ENCODE data around the gene AGT. TPM values are rescaled to one million over a fixed set of nuclear protein-coding genes. Genes with fewer than 3 reads are reported as not detected.

The AGT gene
- total RNA-seq, 1 experiment from 2014 or later = 41.9 TPM

- no peak for DNase-seq
- H3K4me3 ChIP-seq (ENCODE audit: low read depth, low read length) = no peak overlapping the region
- intact Hi-C loops (cut with micrococcal nuclease; ENCODE audit: unreplicated experiment) = no loop called here
- ChIA-PET CTCF (no interaction called here), POLR2A (interaction anchor here (0.9 kb wide), 1 partner anchor 84 kb away, joined by 5 read pairs; no protein-coding TSS in a partner anchor)
- Mint-ChIP-seq H3K9me3 (ENCODE audit: unreplicated experiment) (peaks cover 9% of the 10 kb centered on the region), H3K27me3 (ENCODE audit: insufficient read depth, unreplicated experiment) (no peaks in the 10 kb centered on the region), H3K4me3 (ENCODE audit: unreplicated experiment) (no peak overlapping the region), H3K36me3 (ENCODE audit: insufficient read depth, unreplicated experiment) (no peaks in the 10 kb centered on the region), H3K27ac (ENCODE audit: unreplicated experiment) (peak overlapping the region; percentile 93), H3K4me1 (ENCODE audit: low read depth, unreplicated experiment) (peaks cover 43% of the 10 kb centered on the region)
- H3K4me1 ChIP-seq = peaks cover 59% of the 10 kb centered on the region
- H3K9me3 ChIP-seq = 0 out of 2 replicates have a peak, but pooled peaks cover 3% of the 10 kb centered on the region
- no peaks in the 10 kb centered on the region for H3K36me3 ChIP-seq (ENCODE audit: control insufficient read depth, insufficient read depth, low read length)
- TF ChIP-seq CTCF (IDR thresholded peaks at IDR 0.05; ENCODE audit: insufficient read depth in 1 of 2, low read depth in 1 of 2, low read length in 1 of 2, severe bottlenecking in 1 of 2, unreplicated experiment in 1 of 2) = no peak
- H3K27me3 ChIP-seq (replicated peaks; ENCODE audit: control insufficient read depth, insufficient read depth, low read length) = no peaks in the 10 kb centered on the region
- no TSS peak for BruUV-seq (replicated peaks)
These were observed 36.7 kb upstream of the AGT start for GRCh38 chr1:230750576-230750975.

- no peak for TF ChIP-seq CTCF (IDR thresholded peaks at IDR 0.05; ENCODE audit: insufficient read depth in 1 of 2, low read depth in 1 of 2, low read length in 1 of 2, severe bottlenecking in 1 of 2, unreplicated experiment in 1 of 2)
- Mint-ChIP-seq H3K36me3 (ENCODE audit: insufficient read depth, unreplicated experiment) (no peaks in the 10 kb centered on the region), H3K4me1 (ENCODE audit: low read depth, unreplicated experiment) (peaks cover 48% of the 10 kb centered on the region), H3K27ac (ENCODE audit: unreplicated experiment) (peak overlapping the region; percentile 93), H3K4me3 (ENCODE audit: unreplicated experiment) (no peak overlapping the region), H3K27me3 (ENCODE audit: insufficient read depth, unreplicated experiment) (no peaks in the 10 kb centered on the region), H3K9me3 (ENCODE audit: unreplicated experiment) (peaks cover 9% of the 10 kb centered on the region)
- no peak overlapping the region for H3K4me3 ChIP-seq (ENCODE audit: low read depth, low read length)
- H3K4me1 ChIP-seq = peaks cover 68% of the 10 kb centered on the region
- no peaks in the 10 kb centered on the region for H3K27me3 ChIP-seq (replicated peaks; ENCODE audit: control insufficient read depth, insufficient read depth, low read length)
- no peaks in the 10 kb centered on the region for H3K36me3 ChIP-seq (ENCODE audit: control insufficient read depth, insufficient read depth, low read length)
- POLR2A ChIA-PET = no interaction called here
- 0 out of 2 replicates have a peak, but pooled peaks cover 3% of the 10 kb centered on the region for H3K9me3 ChIP-seq
- intact Hi-C loops (cut with micrococcal nuclease; ENCODE audit: unreplicated experiment) = no loop called here
- BruUV-seq (replicated peaks) = no TSS peak
- no peak for DNase-seq
- CTCF ChIA-PET = no interaction called here
These were observed 35.7 kb upstream of the AGT start for GRCh38 chr1:230749635-230750034.

GRCh38 chr1:230749150-230749549 lies 35.2 kb upstream of the AGT start:
- Mint-ChIP-seq H3K27ac (ENCODE audit: unreplicated experiment) (no peak overlapping the region), H3K9me3 (ENCODE audit: unreplicated experiment) (peaks cover 9% of the 10 kb centered on the region), H3K4me3 (ENCODE audit: unreplicated experiment) (no peak overlapping the region), H3K36me3 (ENCODE audit: insufficient read depth, unreplicated experiment) (no peaks in the 10 kb centered on the region), H3K4me1 (ENCODE audit: low read depth, unreplicated experiment) (peaks cover 53% of the 10 kb centered on the region), H3K27me3 (ENCODE audit: insufficient read depth, unreplicated experiment) (no peaks in the 10 kb centered on the region)
- DNase-seq = no peak
- no TSS peak for BruUV-seq (replicated peaks)
- no peak for TF ChIP-seq CTCF (IDR thresholded peaks at IDR 0.05; ENCODE audit: insufficient read depth in 1 of 2, low read depth in 1 of 2, low read length in 1 of 2, severe bottlenecking in 1 of 2, unreplicated experiment in 1 of 2)
- Histone ChIP-seq H3K36me3 (ENCODE audit: control insufficient read depth, insufficient read depth, low read length) (no peaks in the 10 kb centered on the region), H3K4me3 (ENCODE audit: low read depth, low read length) (no peak overlapping the region), H3K4me1 (peaks cover 73% of the 10 kb centered on the region), H3K9me3 (0 out of 2 replicates have a peak, but pooled peaks cover 3% of the 10 kb centered on the region), H3K27me3 (replicated peaks; ENCODE audit: control insufficient read depth, insufficient read depth, low read length) (no peaks in the 10 kb centered on the region)
- CTCF ChIA-PET = no interaction called here
- POLR2A ChIA-PET = no interaction called here
- intact Hi-C loops (cut with micrococcal nuclease; ENCODE audit: unreplicated experiment) = no loop called here
